Fibroblast of lung (primary cell): Measurements from ENCODE around the gene WDR41. TPM values are rescaled to one million over a fixed set of nuclear protein-coding genes. Genes with fewer than 3 reads are reported as not detected.

ENCODE experiments used
- DNase-seq, 2 donors: peaks; one replicate each; pipeline versions ENCODE4 v3.0.0 to v3.0.0-alpha.2; 2010; ENCODE audit warnings: low read depth in 2 of 2
- H2AFZ ChIP-seq: 2 replicates; pipeline ENCODE4 v1.5.1; 2012; ENCODE audit warnings: low read length, control low read depth, inconsistent platforms
- H3K27ac ChIP-seq: 2 replicates; pipeline ENCODE4 v1.5.1; 2011; ENCODE audit warnings: low read length, control low read depth; ENCODE audit not compliant: insufficient read depth
- H3K27me3 ChIP-seq: 2 replicates; pipeline ENCODE4 v1.5.1; 2011; ENCODE audit warnings: mild to moderate bottlenecking, low read length; ENCODE audit not compliant: control insufficient read depth, insufficient read depth
- H3K36me3 ChIP-seq: 2 replicates; pipeline ENCODE4 v1.5.1; 2011; ENCODE audit warnings: low read length; ENCODE audit not compliant: control insufficient read depth, insufficient read depth
- H3K4me1 ChIP-seq: 2 replicates; pipeline ENCODE4 v1.5.1; 2011; ENCODE audit warnings: low read length; ENCODE audit not compliant: control insufficient read depth, insufficient read depth; ENCODE audit errors: extremely low read depth
- H3K4me2 ChIP-seq: 2 replicates; pipeline ENCODE4 v1.5.1; 2011; ENCODE audit warnings: low read length, control low read depth; ENCODE audit not compliant: insufficient read depth; ENCODE audit errors: extremely low read depth
- H3K4me3 ChIP-seq, 4 experiments: fragments of 200-600 bp in 1 of 4; sonication (generic) in 1 of 4; replicated peaks in 1 of 4; 2 replicates each; pipeline ENCODE4 v1.5.1; 2011 to 2016; ENCODE audit warnings: low read length in 4 of 4, low read depth in 3 of 4, mild to moderate bottlenecking in 3 of 4, control low read depth in 2 of 4, inconsistent platforms in 1 of 4, mixed read lengths in 1 of 4; ENCODE audit not compliant: insufficient read depth in 1 of 4; ENCODE audit errors: control extremely low read depth in 1 of 4
- H3K79me2 ChIP-seq: 2 replicates; pipeline ENCODE4 v1.5.1; 2012; ENCODE audit warnings: mild to moderate bottlenecking, low read length, inconsistent platforms; ENCODE audit not compliant: control insufficient read depth, insufficient read depth
- H3K9ac ChIP-seq: 2 replicates; pipeline ENCODE4 v1.5.1; 2011; ENCODE audit warnings: mild to moderate bottlenecking, low read length, control low read depth; ENCODE audit not compliant: insufficient read depth
- H3K9me3 ChIP-seq: 2 replicates; pipeline ENCODE4 v1.5.1; 2012; ENCODE audit warnings: low read depth, low read length; ENCODE audit not compliant: control insufficient read depth, insufficient read depth
- H4K20me1 ChIP-seq: 2 replicates; pipeline ENCODE4 v1.5.1; 2011; ENCODE audit warnings: low read length; ENCODE audit not compliant: control insufficient read depth, insufficient read depth; ENCODE audit errors: extremely low read depth
- EZH2 ChIP-seq: IDR thresholded peaks from 2 replicates; pipeline ENCODE4 v1.5.1; 2012; ENCODE audit warnings: low read length, control low read depth, mild to moderate bottlenecking; ENCODE audit errors: missing control alignments
- polyA plus RNA-seq, 2 donors: library from polyadenylated mRNA; depleted of rRNA in 1 of 2; stranded (reverse) in 1 of 2; unstranded in 1 of 2; fragments of >200 nt; gene quantifications; 2 replicates each; pipeline ENCODE4 v1.2.1, GENCODE V29; 2011 to 2012; ENCODE audit warnings: missing spikeins in 1 of 2
- total RNA-seq: library from RNA; depleted of rRNA; stranded (reverse); fragments of >200 nt; gene quantifications from 2 replicates; pipeline ENCODE4 v1.2.1, GENCODE V29; 2014
- TF ChIP-seq, protein P1 (sequence below), 2 donors: IDR thresholded peaks in 1 of 2; conservative IDR thresholded peaks in 1 of 2; 1 replicate in 1 of 2; 2 replicates in 1 of 2; pipeline ENCODE4 v1.5.1; 2011 to 2012; ENCODE audit warnings: low read length in 2 of 2, control low read depth in 1 of 2, inconsistent platforms in 1 of 2, low read depth in 1 of 2, mild to moderate bottlenecking in 1 of 2

The WDR41 gene
- total and polyA plus RNA-seq, 2 donors (not counting 1 experiment from before 2014, with no cell fraction given) = 116 to 161 TPM

DNA sequence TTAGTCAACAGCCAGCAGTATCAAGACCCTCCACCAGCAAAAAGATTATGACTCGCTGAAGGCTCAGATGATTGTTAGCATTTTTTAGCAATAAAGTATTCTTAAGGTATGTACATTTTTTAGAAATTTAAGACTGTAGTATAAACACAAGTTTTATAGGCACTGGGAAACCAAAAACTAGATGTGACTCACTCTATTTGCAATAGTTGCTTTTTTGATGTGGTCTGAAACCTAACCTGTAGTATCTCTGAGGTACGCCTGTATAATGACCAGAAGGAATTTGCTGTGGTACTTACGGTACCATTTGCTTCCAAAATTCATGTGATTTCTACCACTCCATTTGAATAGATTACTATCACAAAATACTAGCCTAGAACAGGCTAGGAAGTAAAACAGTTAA, 60.8 kb downstream of the WDR41 start:
- TF ChIP-seq, protein P1, sequence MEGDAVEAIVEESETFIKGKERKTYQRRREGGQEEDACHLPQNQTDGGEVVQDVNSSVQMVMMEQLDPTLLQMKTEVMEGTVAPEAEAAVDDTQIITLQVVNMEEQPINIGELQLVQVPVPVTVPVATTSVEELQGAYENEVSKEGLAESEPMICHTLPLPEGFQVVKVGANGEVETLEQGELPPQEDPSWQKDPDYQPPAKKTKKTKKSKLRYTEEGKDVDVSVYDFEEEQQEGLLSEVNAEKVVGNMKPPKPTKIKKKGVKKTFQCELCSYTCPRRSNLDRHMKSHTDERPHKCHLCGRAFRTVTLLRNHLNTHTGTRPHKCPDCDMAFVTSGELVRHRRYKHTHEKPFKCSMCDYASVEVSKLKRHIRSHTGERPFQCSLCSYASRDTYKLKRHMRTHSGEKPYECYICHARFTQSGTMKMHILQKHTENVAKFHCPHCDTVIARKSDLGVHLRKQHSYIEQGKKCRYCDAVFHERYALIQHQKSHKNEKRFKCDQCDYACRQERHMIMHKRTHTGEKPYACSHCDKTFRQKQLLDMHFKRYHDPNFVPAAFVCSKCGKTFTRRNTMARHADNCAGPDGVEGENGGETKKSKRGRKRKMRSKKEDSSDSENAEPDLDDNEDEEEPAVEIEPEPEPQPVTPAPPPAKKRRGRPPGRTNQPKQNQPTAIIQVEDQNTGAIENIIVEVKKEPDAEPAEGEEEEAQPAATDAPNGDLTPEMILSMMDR (conservative IDR thresholded peaks at IDR 0.05 in 1 of 2, IDR thresholded peaks at IDR 0.05 in 1 of 2; ENCODE audit: low read depth in 1 of 2, low read length in 2 of 2) = no peak
- TF ChIP-seq EZH2 = no peak
- no peaks in the 10 kb centered on the region for H3K27me3 ChIP-seq
- H3K9me3 ChIP-seq = no peaks in the 10 kb centered on the region
- no peak overlapping the region for H2AFZ ChIP-seq
- peak in 1 of 2 donors; percentile 76 for DNase-seq
- no peaks in the 10 kb centered on the region for H3K36me3 ChIP-seq
- no peak overlapping the region for H3K27ac ChIP-seq
- H3K9ac ChIP-seq = no peak overlapping the region
- H3K4me2 ChIP-seq = no peak overlapping the region
- H3K4me3 ChIP-seq = no peak overlapping the region
- H3K79me2 ChIP-seq = no peaks in the 10 kb centered on the region
- no peaks in the 10 kb centered on the region for H4K20me1 ChIP-seq
- H3K4me1 ChIP-seq = peaks cover 18% of the 10 kb centered on the region

DNA sequence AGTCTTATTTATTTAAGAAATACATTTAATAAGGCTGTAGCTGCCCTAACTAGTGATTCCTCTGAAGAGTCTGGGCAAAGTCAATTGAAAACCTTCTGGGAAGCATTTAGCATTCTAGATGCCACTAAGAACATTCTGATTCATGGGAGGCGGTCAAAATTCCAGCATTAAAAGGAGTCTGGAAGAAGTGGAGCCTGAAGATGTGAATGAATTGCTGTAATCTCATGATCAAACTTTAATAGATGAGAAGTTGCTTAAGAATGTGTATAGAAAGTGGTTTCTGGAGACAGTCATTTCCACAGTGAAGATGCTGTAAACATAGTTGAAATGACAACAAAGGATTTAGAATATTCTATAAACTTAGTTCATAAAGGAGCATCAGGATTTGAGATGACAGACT, 61.4 kb downstream of the WDR41 start:
- TF ChIP-seq, protein P1 (conservative IDR thresholded peaks at IDR 0.05 in 1 of 2, IDR thresholded peaks at IDR 0.05 in 1 of 2; ENCODE audit: low read depth in 1 of 2, low read length in 2 of 2) = no peak
- no peak for TF ChIP-seq EZH2
- Histone ChIP-seq H3K4me1 (peaks cover 19% of the 10 kb centered on the region), H3K27me3 (no peaks in the 10 kb centered on the region), H3K27ac (no peak overlapping the region), H3K9ac (no peak overlapping the region), H3K79me2 (no peaks in the 10 kb centered on the region), H3K36me3 (no peaks in the 10 kb centered on the region), H3K9me3 (no peaks in the 10 kb centered on the region), H3K4me3 (no peak overlapping the region), H3K4me2 (no peak overlapping the region), H4K20me1 (no peaks in the 10 kb centered on the region), H2AFZ (no peak overlapping the region)
- DNase-seq = peak in 1 of 2 donors; percentile 54

DNA sequence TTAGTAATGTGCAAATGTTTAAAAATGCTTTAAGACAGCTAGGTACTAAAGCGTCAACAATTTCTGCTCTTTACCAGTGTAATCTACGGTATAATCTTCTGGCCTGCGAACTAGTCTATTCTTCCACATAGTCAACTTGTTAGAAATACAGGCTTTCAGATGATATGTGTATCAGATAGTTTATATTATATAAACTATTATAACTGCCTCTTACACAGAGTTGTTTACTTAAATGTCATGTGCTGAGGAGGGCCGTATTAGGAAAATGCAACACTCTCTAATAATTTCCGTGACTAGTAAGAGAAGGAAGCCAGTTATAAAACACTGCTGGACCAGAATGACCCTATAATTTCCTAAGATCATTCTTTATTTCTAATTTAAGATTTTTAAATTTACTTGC, 63.6 kb downstream of the WDR41 start:
- no peaks in the 10 kb centered on the region for H3K36me3 ChIP-seq
- no peaks in the 10 kb centered on the region for H4K20me1 ChIP-seq
- peak overlapping the region; percentile 3 for H3K27ac ChIP-seq
- no peaks in the 10 kb centered on the region for H3K9me3 ChIP-seq
- H3K4me3 ChIP-seq = no peak overlapping the region
- no peak overlapping the region for H2AFZ ChIP-seq
- H3K4me1 ChIP-seq = peaks cover 19% of the 10 kb centered on the region
- peak in 1 of 2 donors; percentile 52 for DNase-seq
- TF ChIP-seq, protein P1 (conservative IDR thresholded peaks at IDR 0.05 in 1 of 2, IDR thresholded peaks at IDR 0.05 in 1 of 2; ENCODE audit: low read depth in 1 of 2, low read length in 2 of 2) = no peak
- TF ChIP-seq EZH2 = no peak
- no peak overlapping the region for H3K9ac ChIP-seq
- H3K27me3 ChIP-seq = no peaks in the 10 kb centered on the region
- H3K79me2 ChIP-seq = no peaks in the 10 kb centered on the region
- peak overlapping the region; percentile 55 for H3K4me2 ChIP-seq
